H1 (cell line): ENCODE results near the gene ARHGEF39. TPM values are rescaled to one million over a fixed set of nuclear protein-coding genes. Genes with fewer than 3 reads are reported as not detected.

Experiments
- CTCF ChIA-PET: fragments of 300-600 bp; sonication (Branson Sonifier 250); formaldehyde crosslinking; loops from one replicate; lab custom pipeline; 2021; ENCODE audit not compliant: partially characterized antibody; lab: Charles Lee
- POLR2A ChIA-PET: fragments of 300-600 bp; sonication (Branson Sonifier 250); formaldehyde crosslinking; loops from one replicate; lab custom pipeline; 2021; ENCODE audit warnings: inconsistent platforms; ENCODE audit not compliant: partially characterized antibody; lab: Charles Lee
- DNase-seq, 2 experiments: peaks; one replicate each; pipeline versions ENCODE4 v3.0.0 to v3.0.0-alpha.2; 2010 to 2022; ENCODE audit warnings: low spot score in 2 of 2, low read depth in 1 of 2, mixed read lengths in 1 of 2
- FAIRE-seq: peaks from 2 replicates; lab custom pipeline; 2011; peaks lifted over from hg19 to GRCh38; lab: Jason Lieb, UNC
- H2AFZ ChIP-seq: 2 replicates; pipeline ENCODE4 v1.8.1; 2012; ENCODE audit warnings: low read length, inconsistent platforms
- H2AK5ac ChIP-seq: 2 replicates; pipeline ENCODE4 v1.6.1; 2013; ENCODE audit warnings: low read depth, low read length
- H2BK120ac ChIP-seq: replicated peaks from 2 replicates; pipeline ENCODE3; 2013; ENCODE audit warnings: low read depth, low read length, inconsistent platforms
- H2BK12ac ChIP-seq: 2 replicates; pipeline ENCODE4 v1.6.1; 2013; ENCODE audit warnings: low read depth, low read length
- H2BK15ac ChIP-seq: 2 replicates; pipeline ENCODE4 v1.6.1; 2013; ENCODE audit warnings: low read length
- H2BK20ac ChIP-seq: 2 replicates; pipeline ENCODE4 v1.6.1; 2013; ENCODE audit warnings: low read length
- H2BK5ac ChIP-seq: 2 replicates; pipeline ENCODE4 v1.6.1; 2013; ENCODE audit warnings: low read depth, low read length
- H3K14ac ChIP-seq: 2 replicates; pipeline ENCODE4 v1.6.1; 2013; ENCODE audit warnings: inconsistent platforms; ENCODE audit not compliant: insufficient read length
- H3K18ac ChIP-seq: 2 replicates; pipeline ENCODE4 v1.6.1; 2013; ENCODE audit warnings: low read length; ENCODE audit errors: extremely low read depth
- H3K23ac ChIP-seq: 2 replicates; pipeline ENCODE4 v1.6.1; 2013; ENCODE audit warnings: inconsistent platforms; ENCODE audit not compliant: insufficient read length
- H3K23me2 ChIP-seq: 2 replicates; pipeline ENCODE4 v1.6.1; 2013; ENCODE audit warnings: low read depth, low read length
- H3K27ac ChIP-seq: 2 replicates; pipeline ENCODE4 v1.6.1; 2011; ENCODE audit warnings: low read depth, low read length, inconsistent platforms
- H3K27me3 ChIP-seq, 4 experiments: replicated peaks in 1 of 4; 1 replicate in 1 of 4; 2 replicates in 3 of 4; pipeline versions ENCODE4 v1.6.1 to v1.8.1; 2011 to 2013; ENCODE audit warnings: low read length in 3 of 4, mild to moderate bottlenecking in 3 of 4, inconsistent platforms in 2 of 4, mixed read lengths in 2 of 4, moderate library complexity in 1 of 4; ENCODE audit not compliant: control insufficient read depth in 3 of 4, insufficient read depth in 3 of 4; ENCODE audit errors: extremely low read depth in 1 of 4
- H3K36me3 ChIP-seq, 4 experiments: 2 replicates each; pipeline versions ENCODE4 v1.6.1 to v1.8.1; 2011 to 2013; ENCODE audit warnings: mild to moderate bottlenecking in 4 of 4, low read length in 3 of 4, moderate library complexity in 2 of 4, control low read depth in 1 of 4, inconsistent platforms in 1 of 4; ENCODE audit not compliant: insufficient read depth in 4 of 4, control insufficient read depth in 2 of 4
- H3K4ac ChIP-seq: replicated peaks from 2 replicates; pipeline ENCODE3; 2013; ENCODE audit warnings: low read length, low read depth, mixed read lengths, inconsistent platforms; ENCODE audit not compliant: insufficient read length
- H3K4me1 ChIP-seq, 4 experiments: replicated peaks in 1 of 4; 1 replicate in 1 of 4; 2 replicates in 3 of 4; pipeline versions ENCODE4 v1.6.1 to v1.8.1; 2011 to 2013; ENCODE audit warnings: low read length in 3 of 4, inconsistent platforms in 2 of 4, mixed read lengths in 1 of 4; ENCODE audit not compliant: insufficient read depth in 4 of 4, control insufficient read depth in 3 of 4
- H3K4me2 ChIP-seq, 2 experiments: 2 replicates each; pipeline versions ENCODE4 v1.6.1 to v1.8.1; 2011 to 2013; ENCODE audit warnings: low read depth in 2 of 2, low read length in 2 of 2, control low read depth in 1 of 2, inconsistent platforms in 1 of 2, mild to moderate bottlenecking in 1 of 2; ENCODE audit not compliant: insufficient read depth in 1 of 2
- H3K4me3 ChIP-seq, 4 experiments: fragments of 200-600, 300-600 bp in 1 of 4; sonication (generic), shearing (Covaris generic), sonication (Bioruptor Twin) in 1 of 4; 2 replicates each; pipeline versions ENCODE4 v1.5.1 to v1.8.1; 2011 to 2016; ENCODE audit warnings: low read length in 4 of 4, low read depth in 3 of 4, control low read depth in 2 of 4, inconsistent platforms in 2 of 4, mild to moderate bottlenecking in 2 of 4, mixed read lengths in 1 of 4, moderate library complexity in 1 of 4; ENCODE audit not compliant: insufficient read depth in 2 of 4; ENCODE audit errors: extremely low read depth in 1 of 4
- H3K56ac ChIP-seq: replicated peaks from 2 replicates; pipeline ENCODE3; 2013; ENCODE audit warnings: low read depth, mild to moderate bottlenecking, mixed read lengths, low read length, inconsistent platforms; ENCODE audit not compliant: insufficient read length
- H3K79me1 ChIP-seq: 2 replicates; pipeline ENCODE4 v1.6.1; 2013; ENCODE audit warnings: low read depth, low read length, control low read depth
- H3K79me2 ChIP-seq, 2 experiments: 2 replicates each; pipeline versions ENCODE4 v1.6.1 to v1.8.1; 2012 to 2013; ENCODE audit warnings: low read length in 2 of 2, mild to moderate bottlenecking in 2 of 2, inconsistent platforms in 1 of 2; ENCODE audit not compliant: insufficient read depth in 2 of 2, control insufficient read depth in 1 of 2
- H3K9ac ChIP-seq, 4 experiments: replicated peaks in 1 of 4; 1 replicate in 1 of 4; 2 replicates in 3 of 4; pipeline versions ENCODE4 v1.6.1 to v1.8.1; 2011 to 2013; ENCODE audit warnings: low read depth in 3 of 4, low read length in 3 of 4, control low read depth in 2 of 4, mild to moderate bottlenecking in 2 of 4, moderate library complexity in 2 of 4, inconsistent platforms in 1 of 4; ENCODE audit errors: extremely low read depth in 1 of 4
- H3K9me3 ChIP-seq, 2 experiments: 2 replicates each; pipeline versions ENCODE4 v1.6.1 to v1.8.1; 2012 to 2013; ENCODE audit warnings: mild to moderate bottlenecking in 2 of 2, moderate library complexity in 2 of 2, control low read depth in 1 of 2, inconsistent platforms in 1 of 2, low read depth in 1 of 2, low read length in 1 of 2, mixed read lengths in 1 of 2; ENCODE audit not compliant: insufficient read depth in 2 of 2
- H4K20me1 ChIP-seq, 2 experiments: replicated peaks in 1 of 2; 2 replicates each; pipeline versions ENCODE3 to v1.8.1; 2011 to 2013; ENCODE audit warnings: inconsistent platforms in 2 of 2, low read length in 2 of 2, mild to moderate bottlenecking in 1 of 2; ENCODE audit not compliant: insufficient read depth in 2 of 2, control insufficient read depth in 1 of 2
- H4K5ac ChIP-seq: 2 replicates; pipeline ENCODE4 v1.6.1; 2013; ENCODE audit warnings: low read length, low read depth, mixed read lengths, inconsistent platforms; ENCODE audit not compliant: insufficient read length
- H4K8ac ChIP-seq: 2 replicates; pipeline ENCODE4 v1.8.0; 2013; ENCODE audit warnings: mild to moderate bottlenecking, moderate library complexity, low read length, inconsistent platforms; ENCODE audit not compliant: insufficient read depth; ENCODE audit errors: extremely low read depth
- H4K91ac ChIP-seq: replicated peaks from 2 replicates; pipeline ENCODE3; 2013; ENCODE audit warnings: low read length, mixed read lengths, inconsistent platforms; ENCODE audit not compliant: insufficient read length
- CBX5 ChIP-seq: fragments of 300-800, 300-1000 bp; sonication (generic); IDR thresholded peaks from 2 replicates; pipeline ENCODE4 v1.7.1; 2016; ENCODE audit warnings: antibody characterized with exemption, low read length, low read depth
- POU5F1 ChIP-seq: IDR thresholded peaks from 2 replicates; pipeline ENCODE4 v1.6.1; 2011; ENCODE audit warnings: low read depth, mild to moderate bottlenecking, low read length, moderate library complexity
- whole genome bisulfite sequencing, 2 experiments: shearing (Covaris generic) in 1 of 2; methylation state at CpG; one replicate each; pipeline versions ENCODE4 v1.1.6 to v1.1.7; 2013 to 2015; ENCODE audit warnings: low lambda C conversion rate in 2 of 2, mixed read lengths in 2 of 2, inconsistent platforms in 1 of 2, low coverage in 1 of 2, missing lambda C conversion rate in 1 of 2; ENCODE audit not compliant: insufficient replicate concordance in 2 of 2, insufficient coverage in 1 of 2, insufficient read length in 1 of 2; ENCODE audit errors: extremely low coverage in 1 of 2, missing lambda C conversion rate in 1 of 2; 5-methylcytosine and 5-hydroxymethylcytosine counted together
- polyA plus RNA-seq, 7 experiments: library from polyadenylated mRNA; depleted of rRNA in 3 of 7; stranded (reverse) in 5 of 7; unstranded in 2 of 7; fragments of >200 nt in 5 of 7; fragments of 200-250 nt in 2 of 7; gene quantifications; 1 replicate in 5 of 7; 2 replicates in 1 of 7; 4 replicates in 1 of 7; pipeline versions ENCODE4 v1.2.1 to v1.2.3, GENCODE V29; 2011 to 2013; ENCODE audit warnings: missing spikeins in 2 of 7, mixed read lengths in 2 of 7
- total RNA-seq: library from RNA; stranded (reverse); fragmentation: NEBNext Ultra II Directional; extraction: Animal tissue kit (Norgen Biotek cat#: 25700); gene quantifications from 2 replicates; pipeline ENCODE4 v1.2.1, GENCODE V29; 2021
- TF ChIP-seq, protein P1 (sequence below): IDR thresholded peaks from 2 replicates; pipeline ENCODE4 v1.6.1; 2012; ENCODE audit warnings: inconsistent platforms

The ARHGEF39 gene
- total and polyA plus RNA-seq, 2 of the 8 experiments (the other 6 are each of a cell fraction or from before 2014, with no cell fraction given): 18.6 to 18.7 TPM

DNA sequence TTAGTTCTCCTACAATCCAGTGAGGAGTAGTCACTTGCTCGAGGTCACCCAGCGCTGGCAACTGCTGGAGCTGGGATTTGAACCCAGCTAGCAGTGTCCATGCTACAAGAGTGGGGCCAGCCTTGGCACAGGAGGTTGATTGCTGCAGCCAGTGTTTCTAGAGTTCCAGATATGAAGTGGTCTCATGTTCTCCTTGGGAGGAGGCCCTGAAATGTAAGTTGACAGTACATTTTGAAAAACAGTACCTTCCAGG is 6.1 kb downstream of the ARHGEF39 start:
- Histone ChIP-seq H4K8ac (no peak overlapping the region), H2AFZ (no peak overlapping the region), H2BK15ac (no peak overlapping the region), H3K4me3 (peak overlapping the region; percentile 70 to 92 (median 86)), H4K5ac (no peak overlapping the region), H3K79me1 (peaks cover 2% of the 10 kb centered on the region; the same call in 1 of the 2 replicates), H3K23ac (no peak overlapping the region), H3K36me3 (peaks cover 6 to 32% (median 13%) of the 10 kb centered on the region in 4 experiments), H2AK5ac (no peak overlapping the region), H2BK20ac (no peak overlapping the region), H3K4ac (no peak overlapping the region), H3K18ac (no peak overlapping the region), H2BK5ac (0 out of 2 replicates have a peak overlapping the region, but pooled peaks have one; percentile 94), H3K9ac (peak overlapping the region in 3 of 4 experiments; percentile 42 to 90 (median 88); a peak in 5 of 7 replicates), H3K14ac (no peak overlapping the region), H3K23me2 (peaks cover 10% of the 10 kb centered on the region), H3K4me2 (peak overlapping the region; percentile 77 to 92), H4K20me1 (peaks cover 2 to 6% of the 10 kb centered on the region in 2 experiments), H3K4me1 (peaks cover 0 to 2% (median 0%) of the 10 kb centered on the region in 4 experiments; a peak in 4 of 7 replicates), H2BK12ac (0 out of 2 replicates have a peak overlapping the region, but pooled peaks have one; percentile 23), H3K79me2 (no peaks in the 10 kb centered on the region), H3K27me3 (peaks cover 0 to 7% (median 0%) of the 10 kb centered on the region in 4 experiments; a peak in 1 of 7 replicates), H3K9me3 (no peaks in the 10 kb centered on the region), H3K27ac (peak overlapping the region; percentile 99; the same call in 1 of the 2 replicates), H4K91ac (no peak overlapping the region), H2BK120ac (no peak overlapping the region), H3K56ac (peak overlapping the region; percentile 36)
- DNase-seq (no peak), FAIRE-seq (no peak)
- WGBS, 2 experiments: 8% methylated on average over 2 of the region's 2 CpGs; no CpG with 5 or more reads in 1 of the 2 experiments
- POLR2A ChIA-PET: interaction anchor here (1.0 to 7.9 kb wide), 9 partner anchors 11 to 587 kb away, joined by 3 to 84 read pairs (median 6); partner anchors contain the start of genes CA9, TPM2 and VCP
- CTCF ChIA-PET: interaction anchor here (0.9 to 15.9 kb wide), 11 partner anchors 11 to 97 kb away, joined by 3 to 347 read pairs (median 9); partner anchors contain the start of genes CA9, CREB3, SIT1 and TLN1
- TF ChIP-seq POU5F1 (no peak), CBX5 (no peak)
- TF ChIP-seq, protein P1, sequence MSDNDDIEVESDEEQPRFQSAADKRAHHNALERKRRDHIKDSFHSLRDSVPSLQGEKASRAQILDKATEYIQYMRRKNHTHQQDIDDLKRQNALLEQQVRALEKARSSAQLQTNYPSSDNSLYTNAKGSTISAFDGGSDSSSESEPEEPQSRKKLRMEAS: no peak
